HepG2 (cell line): ENCODE measurements around the gene ZNF22. TPM values are rescaled to one million over a fixed set of nuclear protein-coding genes. Genes with fewer than 3 reads are reported as not detected.
A peak's percentile ranks its signal among the peaks of the same experiment; 100 is the strongest.

Experiments used
- BATF2 ChIP-seq: sonication (generic); formaldehyde crosslinking; IDR thresholded peaks from 2 replicates; pipeline ENCODE4 v1.8.0; 2022; ENCODE audit warnings: mild to moderate bottlenecking, missing genetic modification reagents, moderate library complexity
- BCLAF1 ChIP-seq: fragments of 450-650 bp; IDR thresholded peaks from 2 replicates; pipeline ENCODE4 v1.6.1; 2017; ENCODE audit warnings: mild to moderate bottlenecking
- CENPBD1 ChIP-seq: sonication (generic); formaldehyde crosslinking; IDR thresholded peaks from 2 replicates; pipeline ENCODE4 v1.8.0; 2022; ENCODE audit warnings: missing genetic modification reagents, low read depth, mild to moderate bottlenecking, borderline replicate concordance
- EHMT2 ChIP-seq: fragments of 200-600 bp; sonication (generic); IDR thresholded peaks from 2 replicates; pipeline ENCODE4 v1.7.0; 2017; ENCODE audit warnings: antibody characterized with exemption, low read depth, low read length, borderline replicate concordance
- KDM4B ChIP-seq: sonication (generic); formaldehyde crosslinking; IDR thresholded peaks from 2 replicates; pipeline ENCODE4 v1.4.0; 2020; ENCODE audit warnings: missing genetic modification reagents
- KLF6 ChIP-seq: IDR thresholded peaks from 2 replicates; pipeline ENCODE4 v1.8.0; 2016; ENCODE audit warnings: missing biosample characterization, missing genetic modification reagents
- NR2C2 ChIP-seq: sonication (generic); formaldehyde crosslinking; IDR thresholded peaks from 2 replicates; pipeline ENCODE4 v1.4.0; 2020; ENCODE audit warnings: missing genetic modification reagents, mild to moderate bottlenecking, moderate library complexity, borderline replicate concordance
- NR2F6 ChIP-seq, 2 experiments: IDR thresholded peaks; 2 replicates each; pipeline ENCODE4 v1.6.1; 2016; ENCODE audit warnings: antibody characterized with exemption in 1 of 2, mild to moderate bottlenecking in 1 of 2
- SAP130 ChIP-seq: IDR thresholded peaks from 2 replicates; pipeline ENCODE4 v1.6.1; 2016; ENCODE audit warnings: low read depth
- TSC22D2 ChIP-seq: sonication (generic); formaldehyde crosslinking; IDR thresholded peaks from 2 replicates; pipeline ENCODE4 v1.5.1; 2020; ENCODE audit warnings: missing genetic modification reagents, mild to moderate bottlenecking, borderline replicate concordance
- ZBTB37 ChIP-seq: sonication (generic); formaldehyde crosslinking; IDR thresholded peaks from 2 replicates; pipeline ENCODE4 v1.4.0; 2020; ENCODE audit warnings: mild to moderate bottlenecking, missing genetic modification reagents
- ZNF619 ChIP-seq: sonication (generic); formaldehyde crosslinking; IDR thresholded peaks from 2 replicates; pipeline ENCODE4 v1.4.0; 2020; ENCODE audit warnings: mild to moderate bottlenecking, missing genetic modification reagents
- ZNF646 ChIP-seq: sonication (generic); formaldehyde crosslinking; IDR thresholded peaks from 2 replicates; pipeline ENCODE4 v1.9.0; 2021; ENCODE audit warnings: mild to moderate bottlenecking, missing genetic modification reagents
- ZNF878 ChIP-seq: sonication (generic); formaldehyde crosslinking; IDR thresholded peaks from 2 replicates; pipeline ENCODE4 v1.8.1; 2023; ENCODE audit warnings: mild to moderate bottlenecking, missing genetic modification reagents, moderate library complexity
- polyA plus RNA-seq, 8 experiments: library from polyadenylated mRNA; depleted of rRNA in 3 of 8; stranded (reverse) in 7 of 8; unstranded in 1 of 8; fragments of >200 nt; fragmentation: Illumina TruSeq in 4 of 8; extraction: Trizol in 4 of 8; gene quantifications; 2 replicates each; pipeline versions ENCODE4 v1.2.1 to v1.2.3, GENCODE V29; 2011 to 2016; ENCODE audit warnings: low read depth in 4 of 8, missing spikeins in 1 of 8, mixed read lengths in 1 of 8; ENCODE audit not compliant: insufficient read depth in 1 of 8
- total RNA-seq, 5 experiments: library from RNA; depleted of rRNA; stranded (reverse); fragments of >200 nt; fragmentation: Illumina TruSeq; extraction: Trizol; gene quantifications; 2 replicates each; pipeline ENCODE4 v1.2.3, GENCODE V29; 2016; ENCODE audit warnings: low read depth in 1 of 5
- TF ChIP-seq, protein P1 (sequence below): sonication (generic); formaldehyde crosslinking; IDR thresholded peaks from 2 replicates; pipeline ENCODE4 v1.8.1; 2023; ENCODE audit warnings: mild to moderate bottlenecking, missing genetic modification reagents

ZNF22 gene
- total and polyA plus RNA-seq, 2 of the 13 experiments (the other 11 are each of a cell fraction or from before 2014, with no cell fraction given), result 0.40 to 1.3 TPM

- no peak for TF ChIP-seq ZNF646 (CRISPR knock-in tag)
- TF ChIP-seq EHMT2, result no peak
- TF ChIP-seq ZNF878 (CRISPR knock-in tag), result no peak
- TF ChIP-seq TSC22D2, result no peak; the same call in 1 of the 2 replicates
- TF ChIP-seq CENPBD1, result no peak
- peak; percentile 84 for TF ChIP-seq SAP130 (CRISPR knock-in tag)
- TF ChIP-seq NR2F6 (IDR thresholded peaks at IDR 0.05), result no peak
- TF ChIP-seq NR2F6 (CRISPR knock-in tag; IDR thresholded peaks at IDR 0.05), result peak; percentile 61; the same call in 1 of the 2 replicates
- TF ChIP-seq, protein P1, sequence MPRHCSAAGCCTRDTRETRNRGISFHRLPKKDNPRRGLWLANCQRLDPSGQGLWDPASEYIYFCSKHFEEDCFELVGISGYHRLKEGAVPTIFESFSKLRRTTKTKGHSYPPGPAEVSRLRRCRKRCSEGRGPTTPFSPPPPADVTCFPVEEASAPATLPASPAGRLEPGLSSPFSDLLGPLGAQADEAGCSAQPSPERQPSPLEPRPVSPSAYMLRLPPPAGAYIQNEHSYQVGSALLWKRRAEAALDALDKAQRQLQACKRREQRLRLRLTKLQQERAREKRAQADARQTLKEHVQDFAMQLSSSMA (CRISPR knock-in tag), result no peak
- peak; percentile 53; the same call in 1 of the 2 replicates for TF ChIP-seq KDM4B
- no peak for TF ChIP-seq ZNF619
- TF ChIP-seq NR2C2 (CRISPR knock-in tag), result 0 out of 2 replicates have a peak, but pooled peaks have one; percentile 27
- no peak for TF ChIP-seq ZBTB37
- peak; percentile 82; the same call in 1 of the 2 replicates for TF ChIP-seq KLF6 (CRISPR knock-in tag)
- TF ChIP-seq BCLAF1, result no peak
- TF ChIP-seq BATF2 (CRISPR knock-in tag), result no peak
Measured at GRCh38 chr10:44959247-44960087, 41.3 kb upstream of the ZNF22 start, which contains the start of gene RASSF4 (continued).
